OCI-LY3 (cell line): ENCODE results near the gene SLC25A42.

Experiments
- EZH2phosphoT487 ChIP-seq: fragments of 200-600 bp; shearing (Covaris generic); IDR thresholded peaks from 2 replicates; pipeline ENCODE4 v1.6.1; 2018; ENCODE audit warnings: antibody characterized with exemption, mixed run types, low read depth
- TF ChIP-seq, protein P1 (sequence below): fragments of 200-600, 300-600 bp; sonication (generic); IDR thresholded peaks from 2 replicates; pipeline ENCODE4 v1.5.1; 2014; ENCODE audit warnings: antibody characterized with exemption, low read length, low read depth

DNA sequence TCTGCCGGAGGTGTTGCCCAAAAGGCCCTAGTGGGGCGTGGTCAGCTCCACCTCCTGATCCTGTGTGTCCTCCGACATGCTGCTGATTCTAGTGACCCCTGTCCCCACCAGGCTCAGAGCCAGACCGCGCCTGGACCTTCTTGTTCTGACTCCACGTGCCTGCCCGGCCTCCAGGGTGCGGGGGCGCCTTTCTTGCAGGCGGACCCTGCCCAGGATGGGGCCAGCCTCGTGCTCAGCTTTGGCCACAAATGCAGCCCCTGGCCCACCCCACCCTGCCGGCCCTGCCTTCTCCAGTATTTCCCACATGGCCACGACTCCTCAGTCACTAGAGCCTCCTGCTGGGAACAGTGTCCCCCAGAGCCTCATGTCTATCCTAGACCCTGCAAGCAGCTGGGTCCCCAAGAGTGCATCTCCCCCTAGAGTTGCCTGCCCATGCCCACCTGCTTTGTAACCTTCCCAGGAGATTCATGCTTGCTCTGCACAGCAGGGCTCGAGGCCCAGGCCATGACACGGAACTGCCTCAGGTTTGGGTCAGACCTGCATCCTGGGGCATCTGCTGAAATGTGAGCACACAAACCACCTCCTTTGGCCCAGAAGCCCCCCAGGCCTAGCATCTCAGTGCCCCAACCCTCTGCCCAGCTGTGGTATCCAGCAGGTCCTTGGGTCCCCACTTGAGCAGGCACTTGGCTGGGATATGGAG is 47.5 kb downstream of the SLC25A42 start:
- TF ChIP-seq, protein P1, sequence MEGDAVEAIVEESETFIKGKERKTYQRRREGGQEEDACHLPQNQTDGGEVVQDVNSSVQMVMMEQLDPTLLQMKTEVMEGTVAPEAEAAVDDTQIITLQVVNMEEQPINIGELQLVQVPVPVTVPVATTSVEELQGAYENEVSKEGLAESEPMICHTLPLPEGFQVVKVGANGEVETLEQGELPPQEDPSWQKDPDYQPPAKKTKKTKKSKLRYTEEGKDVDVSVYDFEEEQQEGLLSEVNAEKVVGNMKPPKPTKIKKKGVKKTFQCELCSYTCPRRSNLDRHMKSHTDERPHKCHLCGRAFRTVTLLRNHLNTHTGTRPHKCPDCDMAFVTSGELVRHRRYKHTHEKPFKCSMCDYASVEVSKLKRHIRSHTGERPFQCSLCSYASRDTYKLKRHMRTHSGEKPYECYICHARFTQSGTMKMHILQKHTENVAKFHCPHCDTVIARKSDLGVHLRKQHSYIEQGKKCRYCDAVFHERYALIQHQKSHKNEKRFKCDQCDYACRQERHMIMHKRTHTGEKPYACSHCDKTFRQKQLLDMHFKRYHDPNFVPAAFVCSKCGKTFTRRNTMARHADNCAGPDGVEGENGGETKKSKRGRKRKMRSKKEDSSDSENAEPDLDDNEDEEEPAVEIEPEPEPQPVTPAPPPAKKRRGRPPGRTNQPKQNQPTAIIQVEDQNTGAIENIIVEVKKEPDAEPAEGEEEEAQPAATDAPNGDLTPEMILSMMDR: no peak
- TF ChIP-seq EZH2phosphoT487: no peak
